Cardiac fibroblast (primary cell): ENCODE results near the gene LGR4.
"Not testable (repeated sequence)": the region's sequence is repeated elsewhere in the genome, so short reads cannot be mapped to it uniquely, and the experiment has no call there.

Source experiments
- DNase-seq, 2 donors: peaks; one replicate each; pipeline versions ENCODE4 v3.0.0 to v3.0.0-alpha.2; 2010; ENCODE audit warnings: low read depth in 2 of 2
- H3K4me3 ChIP-seq, 2 donors: replicated peaks in 1 of 2; 1 replicate in 1 of 2; 2 replicates in 1 of 2; pipeline ENCODE4 v1.5.1; 2011; ENCODE audit warnings: low read depth in 2 of 2, low read length in 2 of 2, mild to moderate bottlenecking in 2 of 2, moderate library complexity in 1 of 2
- TF ChIP-seq, protein P1 (sequence below): IDR thresholded peaks from one replicate; pipeline ENCODE4 v1.5.1; 2011; ENCODE audit warnings: low read depth, mild to moderate bottlenecking, low read length, inconsistent platforms

Gene LGR4

GRCh38 chr11:27472398-27473016 lies at the start of gene LGR4:
TSS of gene LGR4 (minus strand) at chr11:27472790. CDS start at chr11:27472302, 488 bp downstream.
- TF ChIP-seq, protein P1, sequence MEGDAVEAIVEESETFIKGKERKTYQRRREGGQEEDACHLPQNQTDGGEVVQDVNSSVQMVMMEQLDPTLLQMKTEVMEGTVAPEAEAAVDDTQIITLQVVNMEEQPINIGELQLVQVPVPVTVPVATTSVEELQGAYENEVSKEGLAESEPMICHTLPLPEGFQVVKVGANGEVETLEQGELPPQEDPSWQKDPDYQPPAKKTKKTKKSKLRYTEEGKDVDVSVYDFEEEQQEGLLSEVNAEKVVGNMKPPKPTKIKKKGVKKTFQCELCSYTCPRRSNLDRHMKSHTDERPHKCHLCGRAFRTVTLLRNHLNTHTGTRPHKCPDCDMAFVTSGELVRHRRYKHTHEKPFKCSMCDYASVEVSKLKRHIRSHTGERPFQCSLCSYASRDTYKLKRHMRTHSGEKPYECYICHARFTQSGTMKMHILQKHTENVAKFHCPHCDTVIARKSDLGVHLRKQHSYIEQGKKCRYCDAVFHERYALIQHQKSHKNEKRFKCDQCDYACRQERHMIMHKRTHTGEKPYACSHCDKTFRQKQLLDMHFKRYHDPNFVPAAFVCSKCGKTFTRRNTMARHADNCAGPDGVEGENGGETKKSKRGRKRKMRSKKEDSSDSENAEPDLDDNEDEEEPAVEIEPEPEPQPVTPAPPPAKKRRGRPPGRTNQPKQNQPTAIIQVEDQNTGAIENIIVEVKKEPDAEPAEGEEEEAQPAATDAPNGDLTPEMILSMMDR = no peak
- peak within 1 kb of the TSS; percentile 77 to 79 for H3K4me3 ChIP-seq
- DNase-seq = peak; percentile 92 to 97

- H3K4me3 ChIP-seq = no peak overlapping the region
- TF ChIP-seq, protein P1 = no peak
Measured at GRCh38 chr11:27520226-27520625, 47.6 kb upstream of the LGR4 start.

DNA sequence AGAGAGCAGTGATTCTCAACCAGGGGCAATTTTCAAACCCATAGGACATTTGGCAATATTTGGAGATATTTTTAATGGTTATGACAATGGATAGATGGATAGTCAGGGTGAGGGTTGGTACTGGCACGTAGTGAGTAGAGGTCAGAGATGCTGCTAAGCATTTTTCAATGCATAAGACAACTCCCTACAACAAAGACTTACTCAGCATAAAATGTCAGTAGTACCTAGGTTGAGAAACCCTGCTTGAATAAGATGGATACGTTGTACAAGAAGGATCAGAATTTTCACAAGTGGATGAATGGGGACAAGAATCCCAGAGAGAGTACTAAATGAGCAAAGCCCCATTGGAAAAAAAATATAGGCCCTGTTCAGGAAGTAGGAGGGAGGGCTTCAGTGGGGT lies 45.9 kb upstream of the LGR4 start:
- H3K4me3 ChIP-seq = no peak overlapping the region
- DNase-seq = no peak
- TF ChIP-seq, protein P1 = no peak

More at GRCh38 chr11:27520226-27520625, 47.6 kb upstream of the LGR4 start:
- no peak for DNase-seq

GRCh38 chr11:27517490-27517889 lies 44.9 kb upstream of the LGR4 start:
- DNase-seq, H3K4me3 ChIP-seq: not testable (repeated sequence)

DNA sequence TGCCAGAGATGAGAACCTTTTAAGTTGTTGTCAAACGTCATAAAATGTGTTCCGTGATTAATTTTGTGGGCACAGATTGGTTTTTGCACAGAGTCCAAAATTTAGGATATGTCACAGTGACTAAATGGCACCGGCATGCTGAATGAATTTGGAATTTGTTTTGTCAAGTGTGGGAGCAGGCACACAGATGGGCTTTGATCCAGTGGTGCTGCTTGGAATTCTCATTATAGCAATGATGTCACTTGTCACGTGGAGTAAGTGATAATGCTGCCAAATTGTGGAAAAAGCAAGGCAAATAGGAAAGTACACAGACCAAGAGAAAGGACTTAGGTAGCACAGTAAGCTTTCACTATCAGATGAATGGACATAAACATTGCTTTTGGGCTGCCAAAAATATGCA lies 42.0 kb upstream of the LGR4 start:
- no peak overlapping the region for H3K4me3 ChIP-seq
- TF ChIP-seq, protein P1 = no peak
- DNase-seq = peak; percentile 35 to 49

DNA sequence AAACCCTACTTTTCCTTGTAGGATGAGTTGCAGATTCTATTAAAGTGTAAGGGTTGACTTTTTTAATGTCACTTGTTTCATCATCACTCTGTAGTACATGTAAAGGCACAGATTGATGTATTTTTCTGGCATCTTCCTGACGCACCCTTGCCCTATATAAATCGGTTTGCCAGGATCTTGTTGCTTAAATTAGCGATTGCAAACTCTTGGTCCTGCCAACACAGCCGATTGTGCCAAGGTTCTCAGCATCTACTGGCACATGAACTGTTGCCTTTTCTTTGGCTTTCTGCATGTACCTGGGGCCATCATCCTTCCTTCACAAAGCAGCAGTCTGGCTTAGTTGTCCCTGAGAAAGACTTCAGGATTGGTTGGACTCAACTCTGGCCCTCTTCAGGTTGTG lies 41.5 kb upstream of the LGR4 start:
- no peak overlapping the region for H3K4me3 ChIP-seq
- TF ChIP-seq, protein P1 = no peak
- DNase-seq = no peak

GRCh38 chr11:27513389-27513788 lies 40.8 kb upstream of the LGR4 start:
- no peak for DNase-seq
- H3K4me3 ChIP-seq = no peak overlapping the region
- TF ChIP-seq, protein P1 = no peak
